ENCODE results near the gene UBR3. TPM values are rescaled to one million over a fixed set of nuclear protein-coding genes. Genes with fewer than 3 reads are reported as not detected.

The UBR3 gene
- polyA plus RNA-seq, 1 donor from 2014 or later, result 75.2 TPM

- H3K79me2 ChIP-seq (replicated peaks; ENCODE audit: insufficient read depth, low read length), result no peaks in the 10 kb centered on the region
- no peaks in the 10 kb centered on the region for H3F3A ChIP-seq (ENCODE audit: insufficient read depth, low read length, poor library complexity, severe bottlenecking)
- no peaks in the 10 kb centered on the region for H3K36me3 ChIP-seq (ENCODE audit: insufficient read depth, low read length)
- H3K4me3 ChIP-seq (ENCODE audit: low read length), result no peak overlapping the region
- no peaks in the 10 kb centered on the region for H3K9me3 ChIP-seq (ENCODE audit: low read length)
- H3K4me2 ChIP-seq (ENCODE audit: low read length), result no peak overlapping the region
- no peaks in the 10 kb centered on the region for H4K20me1 ChIP-seq (ENCODE audit: insufficient read depth)
- H2AFZ ChIP-seq (ENCODE audit: low read depth, low read length), result no peak overlapping the region
- H3K9me2 ChIP-seq (ENCODE audit: insufficient read depth, low read length), result no peaks in the 10 kb centered on the region
- H3K27ac ChIP-seq (ENCODE audit: low read length), result no peak overlapping the region
- H3K9ac ChIP-seq (ENCODE audit: low read length), result no peak overlapping the region
- TF ChIP-seq EZH2 (IDR thresholded peaks at IDR 0.05; ENCODE audit: borderline replicate concordance, insufficient read depth, low read length, poor library complexity, severe bottlenecking) (no peak), RAD21 (conservative IDR thresholded peaks at IDR 0.05) (no peak), MXI1 (conservative IDR thresholded peaks at IDR 0.05; ENCODE audit: poor library complexity, severe bottlenecking) (no peak), REST (IDR thresholded peaks at IDR 0.05; ENCODE audit: borderline replicate concordance) (no peak), TAF1 (IDR thresholded peaks at IDR 0.05; ENCODE audit: low read depth) (no peak), EP300 (conservative IDR thresholded peaks at IDR 0.05; ENCODE audit: poor library complexity, severe bottlenecking) (no peak), POLR2AphosphoS5 (IDR thresholded peaks at IDR 0.05) (no peak), SMC3 (conservative IDR thresholded peaks at IDR 0.05; ENCODE audit: poor library complexity) (no peak), CTCF (IDR thresholded peaks at IDR 0.05; ENCODE audit: poor library complexity, severe bottlenecking) (no peak)
- no peaks in the 10 kb centered on the region for H3K27me3 ChIP-seq (ENCODE audit: insufficient read depth, low read depth, low read length)
These were observed 156.9 kb downstream of the UBR3 start for GRCh38 chr2:169984145-169984544.

DNA sequence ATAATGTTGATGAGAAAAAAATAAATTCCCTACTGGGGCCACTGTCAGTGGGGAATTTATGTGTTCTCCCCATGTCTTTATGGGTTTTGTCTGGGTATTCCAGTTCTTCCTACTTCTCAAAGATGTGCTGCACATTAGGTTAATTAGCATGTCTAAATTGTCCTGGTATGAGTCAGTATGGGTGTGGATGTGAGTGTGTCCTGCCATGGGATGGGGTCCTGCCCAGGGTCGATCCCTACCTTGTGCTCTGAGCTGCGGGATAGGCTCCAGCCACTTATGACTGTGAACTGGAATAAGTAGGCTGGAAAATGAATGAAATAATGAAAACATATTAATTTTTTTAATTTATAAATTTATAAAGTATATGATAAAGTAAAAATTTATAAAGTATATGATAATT, 167.5 kb downstream of the UBR3 start:
- no peaks in the 10 kb centered on the region for H3K79me2 ChIP-seq (replicated peaks; ENCODE audit: insufficient read depth, low read length)
- H3K4me2 ChIP-seq (ENCODE audit: low read length), result no peak overlapping the region
- H3K4me3 ChIP-seq (ENCODE audit: low read length), result no peak overlapping the region
- H3K9me2 ChIP-seq (ENCODE audit: insufficient read depth, low read length), result no peaks in the 10 kb centered on the region
- no peaks in the 10 kb centered on the region for H3K9me3 ChIP-seq (ENCODE audit: low read length)
- no peak for TF ChIP-seq TAF1 (IDR thresholded peaks at IDR 0.05; ENCODE audit: low read depth)
- TF ChIP-seq SMC3 (conservative IDR thresholded peaks at IDR 0.05; ENCODE audit: poor library complexity), result no peak
- no peaks in the 10 kb centered on the region for H3K36me3 ChIP-seq (ENCODE audit: insufficient read depth, low read length)
- H3K9ac ChIP-seq (ENCODE audit: low read length), result no peak overlapping the region
- no peak overlapping the region for H3K27ac ChIP-seq (ENCODE audit: low read length)
- no peak overlapping the region for H2AFZ ChIP-seq (ENCODE audit: low read depth, low read length)
- H3F3A ChIP-seq (ENCODE audit: insufficient read depth, low read length, poor library complexity, severe bottlenecking), result no peaks in the 10 kb centered on the region
- no peaks in the 10 kb centered on the region for H4K20me1 ChIP-seq (ENCODE audit: insufficient read depth)
- no peaks in the 10 kb centered on the region for H3K27me3 ChIP-seq (ENCODE audit: insufficient read depth, low read depth, low read length)
